GM18499 (cell line): ENCODE data around the gene MBNL1.
A peak's percentile ranks its signal among the peaks of the same experiment; 100 is the strongest.

Experiments used
- ATAC-seq: cut with Tn5 transposase; IDR thresholded peaks from one replicate; pipeline ENCODE4 v1.9.1; 2021; ENCODE audit warnings: moderate number of reproducible peaks; ENCODE audit not compliant: insufficient read depth, unreplicated experiment

The MBNL1 gene

DNA sequence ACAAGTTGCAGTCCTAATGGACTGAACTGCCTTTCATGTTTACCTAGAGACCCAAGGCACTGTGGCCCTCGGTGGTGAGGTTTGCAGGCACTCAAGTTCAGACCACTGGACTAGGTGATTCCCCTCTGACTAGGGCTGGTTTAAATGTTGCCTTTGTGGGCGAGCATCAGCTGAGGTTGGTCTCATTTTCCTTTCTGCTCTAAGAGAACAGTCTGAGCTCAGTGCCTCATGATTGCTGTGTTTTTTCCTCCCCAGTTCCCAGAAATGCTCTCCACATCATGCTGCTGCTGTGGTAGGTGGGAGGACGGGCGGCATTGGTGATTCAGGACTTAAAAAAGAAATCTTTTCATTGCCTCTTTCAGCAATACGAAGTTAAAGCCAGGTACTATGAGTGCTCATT lies 237.2 kb downstream of the MBNL1 start:
- peak; percentile 92 for ATAC-seq

DNA sequence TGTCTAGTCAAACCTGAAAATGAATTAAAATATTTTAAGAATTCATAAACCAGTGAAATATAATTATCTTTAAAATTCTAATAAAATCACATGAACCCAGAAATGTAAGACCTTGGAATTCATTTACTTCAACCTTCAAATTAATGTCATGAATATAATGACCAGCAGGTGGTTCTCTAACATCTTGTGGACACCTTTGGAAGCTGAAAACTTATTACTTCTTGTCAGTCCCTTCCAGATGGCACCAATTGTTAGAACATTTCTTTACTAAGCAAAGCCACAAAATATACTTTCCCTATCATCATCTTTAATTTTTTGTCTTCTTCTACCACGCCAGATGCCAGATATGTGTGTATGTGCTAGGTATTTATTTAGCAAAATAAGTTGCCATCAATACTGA lies 240.0 kb downstream of the MBNL1 start:
- ATAC-seq, result no peak

DNA sequence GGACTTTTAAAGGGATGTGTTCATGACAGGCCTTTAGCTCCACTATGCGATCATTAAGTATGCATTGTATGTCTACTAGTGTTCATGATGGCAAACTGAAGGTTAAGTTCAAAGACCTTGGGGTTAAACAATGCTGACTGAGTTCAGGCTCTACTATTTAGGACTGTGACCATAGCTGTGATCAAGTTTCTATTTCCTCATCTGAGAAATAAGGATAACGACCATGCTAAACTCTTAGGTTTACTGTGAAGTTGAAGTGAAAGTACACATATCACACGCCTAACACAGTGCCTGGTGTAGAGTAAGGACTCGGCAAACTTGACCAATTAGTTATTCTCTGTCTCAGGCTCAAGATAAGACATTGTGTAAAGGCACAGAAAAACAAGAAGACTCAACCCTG lies 243.2 kb downstream of the MBNL1 start:
- peak; percentile 76 for ATAC-seq

DNA sequence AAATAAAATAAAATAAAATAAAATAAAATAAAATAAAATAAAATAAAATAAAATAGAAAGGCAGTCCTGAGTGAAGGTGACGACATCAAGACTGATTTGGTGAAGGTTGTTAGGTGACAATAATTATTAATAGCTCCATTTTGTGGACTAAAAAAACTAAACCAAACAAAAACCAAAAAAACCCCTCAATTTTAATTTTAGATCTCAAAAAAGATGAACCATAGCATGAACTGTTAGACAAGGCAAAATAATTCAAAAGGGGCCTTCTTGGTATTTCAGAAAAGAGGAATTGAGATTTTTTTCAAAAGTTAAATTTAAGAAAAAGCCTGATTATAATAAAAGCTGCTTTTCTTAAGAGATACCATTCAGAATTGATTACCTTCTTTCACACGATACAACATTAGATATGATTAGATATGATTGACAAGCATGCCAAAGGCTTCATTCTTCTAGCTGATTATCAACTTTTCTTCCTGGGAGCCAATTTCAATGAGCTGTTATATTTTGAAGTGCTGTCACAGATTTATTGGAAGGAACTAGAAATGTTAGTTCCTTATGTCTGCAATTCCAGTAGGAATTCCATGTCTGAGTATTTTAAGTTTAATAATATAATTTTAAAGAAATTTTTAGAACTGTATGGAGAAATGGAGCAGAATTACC lies 244.7 kb downstream of the MBNL1 start:
- no peak for ATAC-seq
